ENCODE data around the gene KDM2B.

Gene KDM2B

DNA sequence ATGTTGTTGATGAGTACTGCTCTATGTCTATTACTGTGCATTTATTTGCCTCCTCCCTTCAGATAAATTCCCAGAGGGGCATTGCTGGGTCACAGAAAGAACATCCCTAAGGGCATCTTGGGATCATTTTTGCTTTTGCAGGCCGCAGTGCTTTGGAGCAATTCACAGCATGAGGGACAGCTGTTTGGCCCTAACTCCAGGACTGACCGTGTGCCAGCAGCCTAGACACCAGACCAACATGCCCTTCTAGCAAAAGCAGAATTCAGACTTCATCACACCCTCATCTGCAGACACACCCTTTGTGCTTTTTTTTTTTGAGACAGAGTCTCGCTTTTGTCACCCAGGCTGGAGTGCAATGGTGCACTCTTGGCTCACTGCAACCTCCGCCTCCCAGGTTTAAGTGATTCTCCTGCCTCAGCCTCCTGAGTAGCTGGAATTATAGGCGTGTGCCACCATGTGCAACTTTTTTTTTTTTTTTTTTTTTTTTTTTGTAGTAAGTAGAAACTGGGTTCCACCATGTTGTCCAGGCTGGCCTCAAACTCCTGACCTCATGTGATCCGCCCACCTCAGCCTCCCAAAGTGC is 149.9 kb downstream of the KDM2B start:
- TF ChIP-seq, protein P1, sequence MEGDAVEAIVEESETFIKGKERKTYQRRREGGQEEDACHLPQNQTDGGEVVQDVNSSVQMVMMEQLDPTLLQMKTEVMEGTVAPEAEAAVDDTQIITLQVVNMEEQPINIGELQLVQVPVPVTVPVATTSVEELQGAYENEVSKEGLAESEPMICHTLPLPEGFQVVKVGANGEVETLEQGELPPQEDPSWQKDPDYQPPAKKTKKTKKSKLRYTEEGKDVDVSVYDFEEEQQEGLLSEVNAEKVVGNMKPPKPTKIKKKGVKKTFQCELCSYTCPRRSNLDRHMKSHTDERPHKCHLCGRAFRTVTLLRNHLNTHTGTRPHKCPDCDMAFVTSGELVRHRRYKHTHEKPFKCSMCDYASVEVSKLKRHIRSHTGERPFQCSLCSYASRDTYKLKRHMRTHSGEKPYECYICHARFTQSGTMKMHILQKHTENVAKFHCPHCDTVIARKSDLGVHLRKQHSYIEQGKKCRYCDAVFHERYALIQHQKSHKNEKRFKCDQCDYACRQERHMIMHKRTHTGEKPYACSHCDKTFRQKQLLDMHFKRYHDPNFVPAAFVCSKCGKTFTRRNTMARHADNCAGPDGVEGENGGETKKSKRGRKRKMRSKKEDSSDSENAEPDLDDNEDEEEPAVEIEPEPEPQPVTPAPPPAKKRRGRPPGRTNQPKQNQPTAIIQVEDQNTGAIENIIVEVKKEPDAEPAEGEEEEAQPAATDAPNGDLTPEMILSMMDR (IDR thresholded peaks at IDR 0.05; ENCODE audit: low read depth, low read length, missing control alignments), result no peak
- H3K4me3 ChIP-seq (ENCODE audit: low read depth, low read length), result no peak overlapping the region
- in situ Hi-C loops (cut with HindIII; ENCODE audit: low sequenced_read_pairs), result no loop called here
- DNase-seq (ENCODE audit: low read depth), result no peak

DNA sequence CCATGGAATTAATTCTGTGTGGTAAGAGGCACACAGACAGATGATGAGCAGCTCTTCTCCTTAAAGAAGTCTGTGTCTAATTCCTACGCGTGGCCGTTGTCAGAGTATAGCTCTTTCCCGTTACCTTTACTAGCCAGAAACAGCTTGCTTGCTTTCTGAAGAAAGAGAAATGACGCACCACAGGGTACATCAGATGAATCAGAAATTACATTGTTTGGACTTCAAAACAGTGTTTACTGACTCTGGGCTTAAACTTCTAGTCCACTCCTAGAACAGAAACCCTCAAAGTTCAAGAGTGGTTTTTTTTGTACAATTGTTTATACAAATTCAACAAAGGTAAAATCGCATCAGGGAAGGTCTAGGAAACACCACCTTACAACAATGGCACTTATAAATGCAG is 151.9 kb downstream of the KDM2B start:
- TF ChIP-seq, protein P1 (IDR thresholded peaks at IDR 0.05; ENCODE audit: low read depth, low read length, missing control alignments), result no peak
- DNase-seq (ENCODE audit: low read depth), result no peak
- in situ Hi-C loops (cut with HindIII; ENCODE audit: low sequenced_read_pairs), result no loop called here
- H3K4me3 ChIP-seq (ENCODE audit: low read depth, low read length), result no peak overlapping the region

DNA sequence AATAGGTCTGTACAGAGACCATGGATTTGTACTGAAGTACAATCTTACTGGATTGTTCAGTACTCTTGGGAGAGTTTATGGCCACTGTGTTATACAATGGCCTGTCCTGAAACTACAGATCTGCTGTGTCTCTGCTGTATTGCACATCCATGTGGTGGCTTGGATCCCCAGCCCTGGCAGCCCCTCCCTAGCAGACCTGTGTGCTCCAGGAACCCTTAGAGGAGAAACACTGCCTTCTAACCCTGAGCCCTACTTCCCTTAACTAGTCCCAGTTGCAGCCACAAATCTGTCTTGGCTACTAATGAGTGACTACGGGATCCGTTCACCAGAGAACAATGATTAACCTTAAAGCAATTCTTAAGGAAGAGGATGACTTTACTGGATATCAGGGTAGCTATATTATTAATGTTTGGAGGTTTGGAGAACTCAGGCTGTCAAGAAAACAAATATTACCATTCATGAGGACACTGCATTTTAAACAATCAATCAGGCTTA is 153.2 kb downstream of the KDM2B start:
- TF ChIP-seq, protein P1 (IDR thresholded peaks at IDR 0.05; ENCODE audit: low read depth, low read length, missing control alignments), result no peak
- in situ Hi-C loops (cut with HindIII; ENCODE audit: low sequenced_read_pairs), result no loop called here
- no peak overlapping the region for H3K4me3 ChIP-seq (ENCODE audit: low read depth, low read length)
- DNase-seq (ENCODE audit: low read depth), result no peak

DNA sequence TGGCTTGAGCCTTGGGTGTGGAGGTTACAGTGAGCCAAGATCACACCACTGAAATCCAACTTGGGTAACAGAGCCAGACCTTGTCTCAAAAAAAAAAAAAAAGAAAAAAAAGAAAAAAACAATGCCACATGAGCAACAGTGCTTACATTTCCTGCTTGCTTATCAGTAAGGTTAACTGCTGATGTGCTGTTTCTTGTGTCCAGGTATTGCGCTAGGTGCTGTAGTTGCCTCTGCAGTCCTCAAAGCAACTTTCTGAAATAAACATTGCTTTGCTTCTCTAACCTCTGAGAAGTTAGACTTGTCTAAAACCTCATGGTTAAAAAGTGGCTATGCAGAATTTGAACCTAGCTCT is 156.2 kb downstream of the KDM2B start:
- TF ChIP-seq, protein P1 (IDR thresholded peaks at IDR 0.05; ENCODE audit: low read depth, low read length, missing control alignments), result no peak

DNA sequence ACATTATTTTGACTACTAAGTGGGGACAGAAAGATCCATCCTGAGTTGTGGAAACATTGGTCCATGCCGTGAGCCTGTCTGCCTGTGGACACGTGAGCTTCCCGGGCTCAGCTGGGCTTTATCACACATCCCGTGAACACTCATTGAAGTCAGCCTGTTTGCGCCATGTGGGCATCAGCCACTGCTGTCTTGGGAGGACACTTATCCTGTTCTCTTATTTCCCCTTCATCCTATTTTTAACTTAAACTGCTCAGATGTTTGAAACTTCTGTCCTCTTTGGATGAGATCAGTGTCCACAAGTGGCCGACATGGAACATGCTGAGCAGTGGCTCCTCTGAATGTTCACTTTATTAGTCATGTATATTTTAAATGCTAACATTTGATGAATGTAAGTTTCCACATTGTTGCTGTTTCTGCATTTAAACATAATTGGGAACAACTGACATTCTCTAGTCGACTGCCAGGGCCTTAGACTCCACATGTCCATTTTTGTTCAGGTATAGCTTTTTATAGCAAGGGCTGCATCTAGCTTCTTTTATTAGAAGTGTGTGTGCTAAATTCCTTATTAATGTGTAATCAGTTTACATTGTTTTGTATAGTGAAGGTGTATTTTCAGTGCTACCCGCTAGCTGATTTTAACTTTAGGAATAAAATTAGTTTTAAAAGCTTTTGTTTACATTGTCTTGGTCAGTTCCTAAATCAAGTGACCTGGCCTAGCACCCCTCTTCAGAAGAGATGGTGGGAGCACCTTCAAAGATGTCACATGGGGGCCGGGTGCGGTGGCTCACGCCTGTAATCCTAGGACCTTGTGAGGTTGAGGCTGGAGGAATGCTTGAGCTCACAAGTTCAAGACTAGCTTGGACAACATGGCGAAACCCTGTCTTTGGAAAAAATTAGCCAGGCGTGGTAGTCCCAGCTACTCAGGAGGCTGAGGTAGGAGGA is 156.9 kb downstream of the KDM2B start:
- TF ChIP-seq, protein P1 (IDR thresholded peaks at IDR 0.05; ENCODE audit: low read depth, low read length, missing control alignments), result no peak
- DNase-seq (ENCODE audit: low read depth), result no peak
- H3K4me3 ChIP-seq (ENCODE audit: low read depth, low read length), result no peak overlapping the region
- in situ Hi-C loops (cut with HindIII; ENCODE audit: low sequenced_read_pairs), result loop anchor here (5.0 kb wide), 1 partner anchor 38 kb away; no protein-coding TSS in a partner anchor

More for the DNA sequence above, 156.2 kb downstream of the KDM2B start:
- in situ Hi-C loops (cut with HindIII; ENCODE audit: low sequenced_read_pairs), result loop anchor here (5.0 kb wide), 1 partner anchor 38 kb away; no protein-coding TSS in a partner anchor
- no peak for DNase-seq (ENCODE audit: low read depth)
- H3K4me3 ChIP-seq (ENCODE audit: low read depth, low read length), result no peak overlapping the region

DNA sequence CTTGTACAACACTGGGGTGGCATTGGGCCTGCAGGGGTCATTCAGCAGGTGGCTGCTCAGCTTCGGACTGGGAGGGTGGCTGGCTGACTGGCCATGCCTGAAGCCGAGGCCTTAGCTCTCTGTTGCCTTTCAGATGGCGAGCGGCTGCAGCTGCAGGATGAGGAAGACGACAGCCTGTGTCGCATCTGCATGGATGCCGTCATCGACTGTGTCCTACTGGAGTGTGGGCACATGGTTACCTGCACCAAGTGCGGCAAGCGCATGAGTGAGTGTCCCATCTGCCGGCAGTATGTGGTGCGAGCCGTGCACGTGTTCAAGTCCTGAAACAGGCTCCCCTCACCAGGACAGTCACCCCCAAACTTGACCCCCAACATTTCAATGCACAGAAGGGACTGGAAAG is 157.6 kb downstream of the KDM2B start:
- no peak overlapping the region for H3K4me3 ChIP-seq (ENCODE audit: low read depth, low read length)
- DNase-seq (ENCODE audit: low read depth), result no peak
- TF ChIP-seq, protein P1 (IDR thresholded peaks at IDR 0.05; ENCODE audit: low read depth, low read length, missing control alignments), result no peak
- in situ Hi-C loops (cut with HindIII; ENCODE audit: low sequenced_read_pairs), result loop anchor here (5.0 kb wide), 1 partner anchor 39 kb away; no protein-coding TSS in a partner anchor
